HG03521 (cell line): ENCODE results near the gene KCNG2.

ENCODE experiments used
- ATAC-seq: cut with Tn5 transposase; IDR thresholded peaks from one replicate; pipeline ENCODE4 v1.9.1; 2021; ENCODE audit warnings: mild to moderate bottlenecking, moderate library complexity; ENCODE audit not compliant: unreplicated experiment

The KCNG2 gene

DNA sequence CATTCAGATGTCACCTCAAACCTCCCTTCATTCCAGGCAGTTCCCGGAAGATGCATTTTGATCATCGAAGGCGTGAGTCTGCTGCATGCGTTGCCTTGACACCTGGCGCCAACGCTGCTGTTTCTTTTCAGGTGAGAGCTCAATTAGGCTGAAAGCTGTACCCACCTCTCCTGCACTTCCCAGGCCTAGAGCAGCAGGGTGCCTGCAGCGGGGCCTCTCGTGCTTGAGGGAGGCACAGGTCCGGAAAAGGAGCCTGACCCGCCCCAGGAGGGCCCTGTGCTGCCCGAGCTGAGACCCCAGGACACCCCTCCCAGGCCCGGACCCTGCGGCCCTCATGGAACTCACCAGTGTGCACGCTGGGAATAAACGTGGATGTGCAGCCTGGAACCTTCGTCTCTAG lies 31.4 kb upstream of the KCNG2 start:
- no peak for ATAC-seq

GRCh38 chr18:79768745-79769144 lies 29.0 kb upstream of the KCNG2 start:
- no peak for ATAC-seq

DNA sequence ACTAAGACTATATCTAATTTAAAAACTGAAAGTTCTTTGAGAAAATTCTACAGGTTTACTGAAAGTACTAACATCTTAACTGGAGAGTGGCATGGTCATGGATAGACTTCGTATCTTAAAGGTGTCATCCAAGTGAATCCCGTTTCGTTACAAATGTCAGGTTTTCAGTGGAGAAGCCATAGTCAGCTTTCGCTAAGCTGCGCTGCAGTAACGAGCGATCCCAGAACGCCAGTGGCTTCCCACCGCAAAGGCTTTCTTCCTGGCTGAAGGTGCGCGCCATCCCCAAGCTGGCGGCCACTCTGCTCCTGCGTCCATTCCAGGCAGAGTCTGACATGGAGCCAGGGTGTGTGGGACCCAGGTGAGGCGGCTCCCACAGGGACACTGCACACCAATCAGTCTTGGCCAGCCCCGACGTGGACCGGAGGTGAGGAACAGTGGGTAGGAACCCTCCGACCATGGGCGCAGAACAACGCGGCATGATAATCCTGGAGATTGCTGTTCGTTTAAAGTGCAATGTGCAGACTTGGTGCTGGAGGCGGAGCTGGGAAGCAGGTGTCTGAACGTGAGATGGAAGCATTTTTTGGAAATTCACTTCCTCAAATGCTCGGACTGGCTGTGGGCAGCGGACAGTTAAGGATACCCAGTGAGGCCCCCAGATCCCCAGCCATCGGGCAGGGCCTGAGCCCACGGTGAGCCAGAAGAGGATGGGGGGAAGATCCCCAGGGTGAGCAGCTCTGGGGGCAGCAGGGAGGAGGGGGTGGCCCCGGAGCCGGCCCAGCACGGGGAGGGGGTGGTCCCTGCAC lies 27.8 kb upstream of the KCNG2 start:
- no peak for ATAC-seq

- no peak for ATAC-seq
Observed at GRCh38 chr18:79770501-79770815, 27.3 kb upstream of the KCNG2 start.

DNA sequence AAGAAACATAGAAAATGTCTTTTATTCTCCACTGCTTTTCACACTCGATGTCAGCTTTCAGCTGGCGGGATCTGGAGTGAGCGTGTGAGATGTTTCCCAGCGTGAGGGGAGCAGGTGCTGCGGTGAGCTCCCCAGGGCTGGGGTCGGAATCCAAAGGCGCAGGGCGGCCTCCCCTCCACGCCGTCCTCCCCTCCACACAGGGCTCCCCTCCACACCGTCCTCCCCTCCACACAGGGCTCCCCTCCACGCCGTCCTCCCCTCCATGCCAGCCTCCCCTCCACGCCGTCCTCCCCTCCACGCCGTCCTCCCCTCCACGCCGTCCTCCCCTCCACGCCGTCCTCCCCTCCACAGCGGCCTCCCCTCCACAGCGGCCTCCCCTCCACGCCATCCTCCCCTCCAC lies 26.9 kb upstream of the KCNG2 start:
- ATAC-seq = no peak

DNA sequence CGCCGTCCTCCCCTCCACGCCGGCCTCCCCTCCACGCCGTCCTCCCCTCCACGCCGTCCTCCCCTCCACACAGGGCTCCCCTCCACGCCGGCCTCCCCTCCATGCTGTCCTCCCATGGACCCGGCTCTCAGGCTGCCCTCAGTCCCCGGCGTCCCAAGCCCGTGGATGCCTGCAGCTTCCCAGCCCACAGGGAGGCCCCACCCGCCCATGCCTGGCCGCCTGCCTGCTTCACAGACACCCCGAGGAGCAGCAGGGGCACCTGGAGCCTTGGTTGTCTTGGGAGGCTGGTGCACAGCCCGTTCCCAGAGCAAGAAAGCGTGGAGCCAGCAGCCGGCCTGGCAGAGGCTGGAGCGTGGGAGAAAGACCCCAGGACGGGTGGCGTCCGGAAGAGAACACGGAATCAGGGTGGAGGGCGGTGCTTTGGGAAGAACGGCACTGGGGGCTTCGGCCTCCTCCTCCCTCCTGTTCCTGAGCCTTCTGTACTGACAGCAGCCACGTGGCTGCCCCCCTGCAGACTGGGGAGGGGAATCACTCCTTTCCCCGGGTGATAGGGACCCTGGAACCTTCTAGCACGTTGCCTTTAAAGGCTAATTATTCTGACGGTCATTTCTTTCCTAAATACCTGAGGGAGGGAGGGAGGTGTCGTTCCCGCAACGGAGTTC lies 26.2 kb upstream of the KCNG2 start:
- ATAC-seq = no peak

DNA sequence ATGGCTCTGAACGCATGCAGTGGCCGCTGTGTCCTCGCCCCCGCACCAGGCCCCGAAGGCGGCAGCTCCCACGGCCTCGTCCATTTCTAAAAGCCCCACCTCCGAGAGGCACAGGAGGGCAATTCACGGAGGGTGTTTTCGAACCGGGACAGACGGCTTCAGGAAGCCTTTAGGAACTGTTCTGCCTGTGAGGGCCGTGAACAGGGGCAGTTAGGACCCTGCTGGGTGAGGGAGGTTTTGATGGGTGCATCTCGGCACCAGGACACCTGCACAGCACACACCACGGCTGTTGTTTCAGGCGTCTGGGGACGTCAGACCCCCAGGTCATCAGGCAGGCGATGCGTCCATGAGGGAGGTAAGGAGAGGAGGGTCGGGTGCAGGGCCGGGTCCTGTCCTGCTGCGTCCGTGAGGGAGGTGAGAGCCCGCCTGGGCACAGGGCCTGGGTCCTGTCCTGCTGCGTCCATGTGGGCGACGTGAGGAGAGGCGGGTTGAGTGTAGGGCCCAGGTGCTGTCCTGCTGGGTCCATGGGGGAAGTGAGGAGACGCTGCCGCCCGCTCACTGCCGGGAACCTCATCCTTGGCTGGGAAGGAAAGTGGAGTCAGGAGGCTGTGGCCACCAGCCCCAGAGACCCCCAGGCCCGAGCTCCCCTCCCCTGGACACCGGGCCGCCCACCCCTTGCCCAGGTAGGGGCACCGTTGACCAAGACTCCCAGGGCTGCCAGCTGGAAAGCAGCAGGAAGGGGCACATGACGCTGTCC lies 25.5 kb upstream of the KCNG2 start:
- no peak for ATAC-seq

GRCh38 chr18:79772865-79773696 lies 24.7 kb upstream of the KCNG2 start:
- no peak for ATAC-seq

GRCh38 chr18:79774111-79774510 lies 23.6 kb upstream of the KCNG2 start:
- no peak for ATAC-seq

DNA sequence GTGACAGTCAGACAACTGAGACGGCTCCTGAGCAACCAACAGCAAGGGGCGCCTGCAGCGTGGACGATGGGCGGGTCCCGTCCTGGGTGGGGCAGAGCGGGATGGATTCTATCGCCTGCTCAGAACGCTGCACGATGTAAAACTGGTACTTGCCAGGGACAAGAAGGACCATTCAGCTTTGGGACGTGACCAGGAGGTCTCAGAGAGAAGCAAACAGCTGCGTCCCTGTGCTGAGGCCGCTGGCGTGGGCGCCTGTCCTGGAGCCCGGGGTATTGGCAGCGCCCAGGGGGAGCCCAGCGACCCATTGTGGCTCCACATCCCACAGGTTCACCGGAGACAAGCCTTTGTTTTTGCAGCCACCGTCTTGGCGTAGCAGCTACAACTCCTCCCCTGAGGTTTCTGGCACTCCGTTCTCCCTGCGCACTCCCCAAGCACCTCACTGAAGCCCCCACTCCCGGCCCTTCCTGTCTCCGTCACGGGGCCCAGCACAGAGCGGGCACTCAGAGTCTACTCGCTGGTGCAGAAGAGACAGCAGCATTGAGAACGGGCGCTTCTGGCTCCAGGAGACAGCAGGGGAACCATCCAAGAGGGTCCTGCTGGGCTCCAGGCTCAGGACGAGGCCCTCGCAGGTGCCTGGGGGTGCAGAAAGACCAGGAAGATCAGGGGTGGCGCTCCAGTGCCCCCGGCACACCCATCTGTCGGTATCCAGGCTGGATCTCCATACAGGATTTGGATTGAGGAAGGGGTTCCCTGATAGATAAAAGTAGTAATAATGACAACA lies 22.1 kb upstream of the KCNG2 start:
- no peak for ATAC-seq

- ATAC-seq = no peak
Observed at GRCh38 chr18:79776674-79777073, 21.1 kb upstream of the KCNG2 start.

DNA sequence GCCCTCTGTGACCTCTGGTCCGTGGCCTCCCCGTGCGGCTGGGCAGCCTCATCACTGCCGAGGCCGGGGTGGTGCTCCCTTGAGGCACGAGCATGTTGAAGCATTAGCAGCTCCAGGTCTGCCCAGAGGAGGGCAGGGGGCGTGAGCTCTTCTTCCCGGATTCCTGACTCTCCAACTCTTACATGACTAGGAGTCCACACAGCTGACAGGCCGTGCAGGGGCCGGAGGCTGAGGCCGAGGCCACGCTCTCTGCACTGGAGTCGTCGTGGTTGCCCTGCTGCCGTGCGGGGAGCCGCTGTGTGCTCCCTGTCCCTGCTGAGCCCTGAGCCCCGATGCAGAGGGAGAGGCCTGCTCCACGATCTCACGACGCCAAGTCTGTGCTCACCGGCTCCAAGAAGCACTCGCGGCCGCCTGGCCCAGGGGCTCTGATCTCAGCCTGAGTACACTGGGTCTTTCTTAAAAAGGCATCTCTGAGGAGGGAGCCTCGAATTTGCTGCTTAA lies 19.4 kb upstream of the KCNG2 start:
- ATAC-seq = no peak

DNA sequence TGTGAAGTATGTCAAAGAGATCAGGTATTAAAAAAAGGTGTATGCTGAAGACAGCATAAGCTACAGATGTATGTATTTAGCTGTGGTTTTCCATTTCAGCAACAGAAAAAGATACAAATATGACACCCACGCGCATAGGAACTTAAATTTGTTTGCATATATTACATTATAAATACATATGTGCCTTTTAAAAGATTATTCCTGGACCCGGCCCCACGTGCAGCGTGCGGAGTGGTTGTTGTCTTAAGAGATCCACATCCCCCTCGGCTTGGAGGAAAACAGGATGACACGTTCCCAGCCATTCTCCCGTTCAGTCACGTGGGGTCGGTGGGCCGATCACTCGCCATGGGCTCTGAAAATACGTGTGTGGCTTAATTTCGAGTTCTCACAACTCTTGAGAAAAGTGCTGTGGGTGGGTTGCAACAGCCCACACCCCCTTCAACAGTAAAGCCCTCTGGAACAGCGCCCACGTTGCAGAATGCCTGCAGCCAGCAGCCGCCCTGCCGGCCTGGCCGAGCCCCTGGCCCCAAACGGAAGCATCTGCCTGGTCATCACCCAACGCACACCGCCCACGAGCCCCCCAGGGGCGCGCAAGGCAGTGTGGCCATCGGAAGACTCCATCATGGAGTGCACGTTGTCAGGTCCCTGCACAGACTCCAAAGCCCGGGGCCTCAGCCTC lies 18.6 kb upstream of the KCNG2 start:
- ATAC-seq = no peak

GRCh38 chr18:79779700-79780190 lies 18.0 kb upstream of the KCNG2 start:
- no peak for ATAC-seq

DNA sequence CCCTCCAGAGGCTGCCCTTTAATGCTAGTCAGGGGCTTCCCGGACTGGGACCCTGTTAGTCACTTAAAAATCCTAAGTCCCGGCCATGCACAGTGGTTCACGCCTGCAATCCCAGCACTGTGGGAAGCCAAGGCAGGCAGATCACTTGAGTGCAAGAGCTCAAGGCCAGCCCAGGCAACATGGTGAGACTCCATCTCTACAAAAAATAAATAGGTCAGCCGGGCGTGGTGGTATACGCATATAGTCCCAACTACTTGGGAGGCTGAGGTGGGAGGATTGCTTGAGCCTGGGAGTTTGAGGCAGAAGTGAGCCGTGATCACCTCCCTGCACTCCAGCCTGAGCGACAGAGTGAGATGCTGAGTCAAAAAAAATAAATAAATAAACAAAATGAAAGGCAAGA lies 17.2 kb upstream of the KCNG2 start:
- no peak for ATAC-seq

DNA sequence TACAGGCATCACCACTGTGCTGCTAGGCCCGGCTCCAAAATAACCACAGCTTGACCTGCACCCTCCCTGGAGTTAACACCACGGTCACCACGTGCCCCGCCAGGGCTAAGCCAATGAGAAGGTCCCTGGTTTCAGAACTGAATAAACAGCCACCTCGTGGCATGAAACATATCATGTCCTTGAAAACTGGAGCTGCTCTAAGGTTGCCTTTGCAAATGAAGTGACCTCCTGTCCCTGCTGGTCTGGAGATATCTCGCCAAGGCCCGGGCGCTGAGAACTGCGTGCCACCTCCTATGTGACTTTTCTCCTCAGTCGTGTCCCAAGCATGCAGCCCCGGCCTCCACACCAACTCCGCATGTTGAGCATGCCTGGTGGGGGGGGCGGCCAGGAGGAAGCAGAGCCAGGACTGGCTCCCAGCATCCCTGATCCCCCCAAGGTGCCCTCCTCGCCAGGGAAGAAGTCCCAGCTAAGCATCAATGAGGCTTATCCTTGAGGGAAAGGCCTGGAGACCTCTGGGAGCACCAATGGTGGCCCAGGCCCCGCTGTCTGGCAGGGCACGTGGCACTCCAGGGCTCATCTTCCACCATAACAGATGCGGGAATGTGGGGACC lies 16.3 kb upstream of the KCNG2 start:
- ATAC-seq = no peak

- no peak for ATAC-seq
Observed at GRCh38 chr18:79782566-79783308, 15.0 kb upstream of the KCNG2 start.
